Osteocyte (in vitro differentiated cells): Measurements from ENCODE around the gene SORL1. TPM values are rescaled to one million over a fixed set of nuclear protein-coding genes. Genes with fewer than 3 reads are reported as not detected.

Experiments used
- DNase-seq: peaks from one replicate; pipeline ENCODE4 v3.0.0; 2021; ENCODE audit warnings: mixed read lengths; ENCODE audit not compliant: unreplicated experiment; ENCODE audit errors: extremely low spot score
- H3K27ac Mint-ChIP-seq: one replicate; pipeline ENCODE4 v1.8.0; 2021; ENCODE audit warnings: mild to moderate bottlenecking, mixed read lengths; ENCODE audit not compliant: unreplicated experiment
- H3K27me3 Mint-ChIP-seq: one replicate; pipeline ENCODE4 v1.8.0; 2021; ENCODE audit warnings: mixed read lengths; ENCODE audit not compliant: unreplicated experiment
- H3K36me3 Mint-ChIP-seq: one replicate; pipeline ENCODE4 v1.8.0; 2021; ENCODE audit warnings: mixed read lengths; ENCODE audit not compliant: unreplicated experiment
- H3K4me1 Mint-ChIP-seq: one replicate; pipeline ENCODE4 v1.8.0; 2021; ENCODE audit warnings: mixed read lengths; ENCODE audit not compliant: unreplicated experiment
- H3K4me3 Mint-ChIP-seq: one replicate; pipeline ENCODE4 v1.8.0; 2021; ENCODE audit warnings: mild to moderate bottlenecking, moderate library complexity, mixed read lengths; ENCODE audit not compliant: unreplicated experiment
- H3K9me3 Mint-ChIP-seq: one replicate; pipeline ENCODE4 v1.8.0; 2021; ENCODE audit warnings: mixed read lengths; ENCODE audit not compliant: unreplicated experiment
- CTCF ChIP-seq: fragments of 200-600 bp; sonication (generic); IDR thresholded peaks from 2 replicates; pipeline ENCODE4 v1.5.0; 2021; ENCODE audit warnings: antibody characterized with exemption, mild to moderate bottlenecking, moderate library complexity
- total RNA-seq: library from RNA; stranded (reverse); gene quantifications from 2 replicates; pipeline ENCODE4 v1.2.1, GENCODE V29; 2021

SORL1 gene
- total RNA-seq, 1 donor from 2014 or later, result 3.1 TPM

- TF ChIP-seq CTCF, result no peak
- H3K4me1 Mint-ChIP-seq, result no peaks in the 10 kb centered on the region
- peak; percentile 36 for DNase-seq
- no peak overlapping the region for H3K27ac Mint-ChIP-seq
- no peaks in the 10 kb centered on the region for H3K9me3 Mint-ChIP-seq
- no peak overlapping the region for H3K4me3 Mint-ChIP-seq
- H3K27me3 Mint-ChIP-seq, result peaks cover 5% of the 10 kb centered on the region
- H3K36me3 Mint-ChIP-seq, result no peaks in the 10 kb centered on the region
These were observed 60.7 kb downstream of the SORL1 start for GRCh38 chr11:121512468-121513465.

- no peak overlapping the region for H3K27ac Mint-ChIP-seq
- H3K36me3 Mint-ChIP-seq, result no peaks in the 10 kb centered on the region
- DNase-seq, result peak; percentile 38
- no peak overlapping the region for H3K4me3 Mint-ChIP-seq
- H3K9me3 Mint-ChIP-seq, result no peaks in the 10 kb centered on the region
- peaks cover 5% of the 10 kb centered on the region for H3K27me3 Mint-ChIP-seq
- no peaks in the 10 kb centered on the region for H3K4me1 Mint-ChIP-seq
- no peak for TF ChIP-seq CTCF
These were observed 61.7 kb downstream of the SORL1 start for GRCh38 chr11:121513807-121514206.

GRCh38 chr11:121514432-121515334 is 62.6 kb downstream of the SORL1 start:
- Mint-ChIP-seq H3K36me3 (no peaks in the 10 kb centered on the region), H3K4me1 (no peaks in the 10 kb centered on the region), H3K4me3 (no peak overlapping the region), H3K27ac (no peak overlapping the region), H3K9me3 (no peaks in the 10 kb centered on the region), H3K27me3 (peaks cover 5% of the 10 kb centered on the region)
- no peak for TF ChIP-seq CTCF
- DNase-seq, result peak; percentile 38

DNA sequence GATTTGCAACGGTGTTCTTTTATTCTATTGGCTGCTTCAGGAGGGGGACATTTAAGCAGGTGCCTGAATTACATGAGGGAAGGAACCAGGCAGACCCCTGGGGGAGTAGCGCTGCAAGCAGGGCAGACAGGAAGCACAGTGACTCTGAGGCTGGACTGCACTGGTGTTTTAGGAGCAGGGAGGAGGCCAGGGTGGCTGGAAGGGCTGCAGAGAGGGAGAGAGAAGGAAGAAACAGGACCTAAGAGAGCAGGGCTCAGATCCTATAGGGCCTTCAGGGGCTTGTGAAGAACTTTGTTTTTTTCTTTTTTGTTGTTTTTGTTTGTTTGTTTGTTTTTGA is 63.2 kb downstream of the SORL1 start:
- peaks cover 5% of the 10 kb centered on the region for H3K27me3 Mint-ChIP-seq
- H3K4me3 Mint-ChIP-seq, result no peak overlapping the region
- H3K9me3 Mint-ChIP-seq, result peaks cover under 1% of the 10 kb centered on the region
- no peaks in the 10 kb centered on the region for H3K4me1 Mint-ChIP-seq
- TF ChIP-seq CTCF, result no peak
- peak; percentile 38 for DNase-seq
- H3K36me3 Mint-ChIP-seq, result no peaks in the 10 kb centered on the region
- no peak overlapping the region for H3K27ac Mint-ChIP-seq

DNA sequence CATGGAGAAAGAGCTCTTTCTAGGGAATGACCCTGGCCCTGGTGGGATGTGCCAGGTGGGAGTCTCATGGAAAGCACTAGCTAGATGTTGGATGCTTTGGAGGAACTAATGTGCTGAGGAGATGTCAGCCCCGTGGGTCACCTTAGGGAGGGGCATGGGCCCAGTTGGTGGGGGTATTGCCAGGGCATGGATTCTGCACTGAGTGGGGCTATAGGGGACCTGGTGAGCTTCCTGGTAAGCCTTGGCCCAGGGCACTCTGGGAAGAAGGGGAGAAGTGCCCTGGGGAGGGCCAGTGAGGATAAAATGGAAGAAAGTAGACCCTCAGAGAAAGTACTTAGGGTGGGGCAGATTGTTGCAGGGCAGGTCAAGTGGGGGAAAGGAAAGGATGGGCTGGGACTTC is 65.9 kb downstream of the SORL1 start:
- Mint-ChIP-seq H3K4me3 (no peak overlapping the region), H3K4me1 (no peaks in the 10 kb centered on the region), H3K9me3 (peaks cover 3% of the 10 kb centered on the region), H3K27me3 (peaks cover 5% of the 10 kb centered on the region), H3K36me3 (no peaks in the 10 kb centered on the region), H3K27ac (no peak overlapping the region)
- peak; percentile 38 for DNase-seq
- TF ChIP-seq CTCF, result no peak
